OCI-LY3 (cell line): ENCODE measurements around the gene SPDYE16.
"Not testable (repeated sequence)": the region's sequence is repeated elsewhere in the genome, so short reads cannot be mapped to it uniquely, and the experiment has no call there.

Source experiments
- EZH2phosphoT487 ChIP-seq: fragments of 200-600 bp; shearing (Covaris generic); IDR thresholded peaks from 2 replicates; pipeline ENCODE4 v1.6.1; 2018; ENCODE audit warnings: antibody characterized with exemption, mixed run types, low read depth
- TF ChIP-seq, protein P1 (sequence below): fragments of 200-600, 300-600 bp; sonication (generic); IDR thresholded peaks from 2 replicates; pipeline ENCODE4 v1.5.1; 2014; ENCODE audit warnings: antibody characterized with exemption, low read length, low read depth

- TF ChIP-seq, protein P1, sequence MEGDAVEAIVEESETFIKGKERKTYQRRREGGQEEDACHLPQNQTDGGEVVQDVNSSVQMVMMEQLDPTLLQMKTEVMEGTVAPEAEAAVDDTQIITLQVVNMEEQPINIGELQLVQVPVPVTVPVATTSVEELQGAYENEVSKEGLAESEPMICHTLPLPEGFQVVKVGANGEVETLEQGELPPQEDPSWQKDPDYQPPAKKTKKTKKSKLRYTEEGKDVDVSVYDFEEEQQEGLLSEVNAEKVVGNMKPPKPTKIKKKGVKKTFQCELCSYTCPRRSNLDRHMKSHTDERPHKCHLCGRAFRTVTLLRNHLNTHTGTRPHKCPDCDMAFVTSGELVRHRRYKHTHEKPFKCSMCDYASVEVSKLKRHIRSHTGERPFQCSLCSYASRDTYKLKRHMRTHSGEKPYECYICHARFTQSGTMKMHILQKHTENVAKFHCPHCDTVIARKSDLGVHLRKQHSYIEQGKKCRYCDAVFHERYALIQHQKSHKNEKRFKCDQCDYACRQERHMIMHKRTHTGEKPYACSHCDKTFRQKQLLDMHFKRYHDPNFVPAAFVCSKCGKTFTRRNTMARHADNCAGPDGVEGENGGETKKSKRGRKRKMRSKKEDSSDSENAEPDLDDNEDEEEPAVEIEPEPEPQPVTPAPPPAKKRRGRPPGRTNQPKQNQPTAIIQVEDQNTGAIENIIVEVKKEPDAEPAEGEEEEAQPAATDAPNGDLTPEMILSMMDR: not testable (repeated sequence)
- TF ChIP-seq EZH2phosphoT487: not testable (repeated sequence)
These were observed 60.0 kb downstream of the SPDYE16 start for GRCh38 chr7:76483081-76483480.
